ENCODE results near the gene ADCY5. TPM values are rescaled to one million over a fixed set of nuclear protein-coding genes. Genes with fewer than 3 reads are reported as not detected.

Gene ADCY5
- total RNA-seq, 4 donors from 2014 or later: 3.5 to 44.6 (median 14.5) TPM

- no peaks in the 10 kb centered on the region for H3K36me3 ChIP-seq
- TF ChIP-seq POLR2A (IDR thresholded peaks at IDR 0.05) (no peak), CTCF (IDR thresholded peaks at IDR 0.05) (no peak)
- H3K27ac ChIP-seq: peak overlapping the region in 2 of 4 donors; percentile 35 to 73
- no peaks in the 10 kb centered on the region for H3K9me3 ChIP-seq
- H3K27me3 ChIP-seq: no peaks in the 10 kb centered on the region
- H3K4me3 ChIP-seq: no peak overlapping the region
- DNase-seq: no peak
- peaks cover 0 to 27% (median 0%) of the 10 kb centered on the region in 4 donors for H3K4me1 ChIP-seq
Observed at GRCh38 chr3:123384256-123384655, 64.6 kb downstream of the ADCY5 start.

- H3K4me1 ChIP-seq: peaks cover 0 to 20% (median 0%) of the 10 kb centered on the region in 4 donors
- no peaks in the 10 kb centered on the region for H3K9me3 ChIP-seq
- peak in 1 of 3 donors; percentile 29 for DNase-seq
- H3K27ac ChIP-seq: peak overlapping the region in 2 of 4 donors; percentile 35 to 73
- TF ChIP-seq CTCF (IDR thresholded peaks at IDR 0.05): no peak
- no peaks in the 10 kb centered on the region for H3K27me3 ChIP-seq
- H3K4me3 ChIP-seq: no peak overlapping the region
- no peaks in the 10 kb centered on the region for H3K36me3 ChIP-seq
Observed at GRCh38 chr3:123383091-123384053, 65.5 kb downstream of the ADCY5 start.

GRCh38 chr3:123380261-123380660 lies 68.6 kb downstream of the ADCY5 start:
- peak overlapping the region in 1 of 4 donors; percentile 39 for H3K27ac ChIP-seq
- DNase-seq: peak in 1 of 3 donors; percentile 15
- H3K36me3 ChIP-seq: no peaks in the 10 kb centered on the region
- H3K4me1 ChIP-seq: peaks cover 0 to 21% (median 0%) of the 10 kb centered on the region in 4 donors
- no peaks in the 10 kb centered on the region for H3K9me3 ChIP-seq
- H3K27me3 ChIP-seq: no peaks in the 10 kb centered on the region
- TF ChIP-seq POLR2A (IDR thresholded peaks at IDR 0.05) (no peak), CTCF (IDR thresholded peaks at IDR 0.05) (no peak)
- H3K4me3 ChIP-seq: no peak overlapping the region

- no peak overlapping the region for H3K4me3 ChIP-seq
- H3K36me3 ChIP-seq: no peaks in the 10 kb centered on the region
- H3K9me3 ChIP-seq: no peaks in the 10 kb centered on the region
- TF ChIP-seq CTCF (IDR thresholded peaks at IDR 0.05) (no peak), POLR2A (IDR thresholded peaks at IDR 0.05) (no peak)
- H3K4me1 ChIP-seq: peaks cover 0 to 13% (median 0%) of the 10 kb centered on the region in 4 donors
- peak in 2 of 3 donors; percentile 13 to 23 for DNase-seq
- H3K27ac ChIP-seq: no peak overlapping the region
- H3K27me3 ChIP-seq: no peaks in the 10 kb centered on the region
Observed at GRCh38 chr3:123379041-123379830, 69.7 kb downstream of the ADCY5 start.

GRCh38 chr3:123378409-123378915 lies 70.4 kb downstream of the ADCY5 start:
- Histone ChIP-seq H3K36me3 (no peaks in the 10 kb centered on the region), H3K27ac (no peak overlapping the region), H3K4me3 (no peak overlapping the region), H3K27me3 (no peaks in the 10 kb centered on the region), H3K4me1 (peaks cover 0 to 10% (median 0%) of the 10 kb centered on the region in 4 donors), H3K9me3 (no peaks in the 10 kb centered on the region)
- no peak for TF ChIP-seq POLR2A (IDR thresholded peaks at IDR 0.05)
- no peak for TF ChIP-seq CTCF (IDR thresholded peaks at IDR 0.05)
- peak in 2 of 3 donors; percentile 25 to 30 for DNase-seq

Measured in Peyer's patch (tissue), 4 donors.